Small intestine (tissue), 7 donors: ENCODE results near the gene CEP350. TPM values are rescaled to one million over a fixed set of nuclear protein-coding genes. Genes with fewer than 3 reads are reported as not detected.
"Not testable (repeated sequence)": the region's sequence is repeated elsewhere in the genome, so short reads cannot be mapped to it uniquely, and the experiment has no call there.

Experiments used
- DNase-seq, 2 donors: peaks; one replicate each; pipeline versions ENCODE4 v3.0.0 to v3.0.0-alpha.2; 2013
- FAIRE-seq: peaks from 2 replicates; lab custom pipeline; 2012; peaks lifted over from hg19 to GRCh38; lab: Jason Lieb, UNC
- H3K27ac ChIP-seq, 3 donors: one replicate each; pipeline ENCODE4 v1.5.1; 2013; ENCODE audit warnings: low read length in 2 of 3, mild to moderate bottlenecking in 2 of 3, control low read depth in 1 of 3, inconsistent platforms in 1 of 3, low read depth in 1 of 3, moderate library complexity in 1 of 3
- H3K27me3 ChIP-seq, 3 donors: one replicate each; pipeline ENCODE4 v1.6.1; 2013; ENCODE audit warnings: low read length in 3 of 3, inconsistent platforms in 1 of 3; ENCODE audit not compliant: control insufficient read depth in 3 of 3, insufficient read depth in 3 of 3
- H3K36me3 ChIP-seq, 3 donors: one replicate each; pipeline ENCODE4 v1.6.1; 2013; ENCODE audit warnings: low read length in 3 of 3, inconsistent platforms in 1 of 3, low read depth in 1 of 3, mild to moderate bottlenecking in 1 of 3, moderate library complexity in 1 of 3; ENCODE audit not compliant: control insufficient read depth in 3 of 3, insufficient read depth in 2 of 3
- H3K4me1 ChIP-seq, 3 donors: one replicate each; pipeline ENCODE4 v1.6.1; 2013; ENCODE audit warnings: low read length in 2 of 3, inconsistent platforms in 1 of 3, low read depth in 1 of 3, mild to moderate bottlenecking in 1 of 3, moderate library complexity in 1 of 3; ENCODE audit not compliant: control insufficient read depth in 3 of 3, insufficient read depth in 2 of 3
- H3K4me3 ChIP-seq, 3 donors: one replicate each; pipeline ENCODE4 v1.5.1; 2013; ENCODE audit warnings: low read length in 3 of 3, control low read depth in 1 of 3, inconsistent platforms in 1 of 3, low read depth in 1 of 3, mild to moderate bottlenecking in 1 of 3, moderate library complexity in 1 of 3
- H3K9me3 ChIP-seq, 2 donors: one replicate each; pipeline ENCODE4 v1.6.1; 2013; ENCODE audit warnings: low read depth in 1 of 2, low read length in 1 of 2; ENCODE audit not compliant: control insufficient read depth in 2 of 2, insufficient read depth in 1 of 2
- WGBS, 3 donors: extraction: QIAGEN DNeasy Blood & Tissue Kit; methylation state at CpG; one replicate each; pipeline ENCODE4 v1.1.7; 2013; 5-methylcytosine and 5-hydroxymethylcytosine counted together
- polyA plus RNA-seq, 4 donors: library from polyadenylated mRNA; stranded (reverse) in 3 of 4; unstranded in 1 of 4; fragments of 200-250 nt in 3 of 4; fragments of 120-200 nt in 1 of 4; gene quantifications; one replicate each; pipeline versions ENCODE4 v1.2.1 to v1.2.3, GENCODE V29; 2013
- donor health status: healthy with polysubstance abuse.
- donor health status: control.
- donor health status: control.
- donor health status: Bipolar disorder and iron deficiency.
- donor health status: healthy.

The CEP350 gene
- polyA plus RNA-seq, 4 donors: 5.9 to 53.2 (median 9.2) TPM

- H3K36me3 ChIP-seq: no peaks in the 10 kb centered on the region
- H3K4me3 ChIP-seq: peak overlapping the region; percentile 28 to 87 (median 65)
- H3K27me3 ChIP-seq: no peaks in the 10 kb centered on the region
- no peaks in the 10 kb centered on the region for H3K9me3 ChIP-seq
- H3K4me1 ChIP-seq: no peaks in the 10 kb centered on the region
- H3K27ac ChIP-seq: peak overlapping the region; percentile 93 to 94 (median 94)
- FAIRE-seq (no peak), DNase-seq (no peak)
- WGBS, 3 donors: 0 to 1% (median 1%) methylated on average over 19 of the region's 19 CpGs
Observed at GRCh38 chr1:179953974-179954492, 577 bp upstream of the CEP350 start.

- Histone ChIP-seq H3K27me3 (no peaks in the 10 kb centered on the region), H3K27ac (peak overlapping the region; percentile 93 to 94 (median 94)), H3K9me3 (no peaks in the 10 kb centered on the region), H3K4me3 (peak overlapping the region; percentile 65 to 87 (median 76)), H3K36me3 (no peaks in the 10 kb centered on the region), H3K4me1 (no peaks in the 10 kb centered on the region)
- DNase-seq (no peak), FAIRE-seq (no peak)
- WGBS, 3 donors: 0 to 1% (median 1%) methylated on average over 7 to 10 of the region's 10 CpGs
Observed at GRCh38 chr1:179955287-179955680, 674 bp downstream of the CEP350 start.

GRCh38 chr1:179955731-179956130, 1.1 kb downstream of the CEP350 start:
- WGBS, 3 donors: 1 to 4% (median 2%) methylated on average over 3 of the region's 3 CpGs
- FAIRE-seq: no peak
- no peaks in the 10 kb centered on the region for H3K9me3 ChIP-seq
- no peak for DNase-seq
- no peaks in the 10 kb centered on the region for H3K36me3 ChIP-seq
- H3K4me3 ChIP-seq: peak overlapping the region in 2 of 3 donors; percentile 65 to 87
- H3K27me3 ChIP-seq: no peaks in the 10 kb centered on the region
- H3K4me1 ChIP-seq: no peaks in the 10 kb centered on the region
- H3K27ac ChIP-seq: no peak overlapping the region

GRCh38 chr1:179958359-179958758, 3.7 kb downstream of the CEP350 start:
- H3K4me1 ChIP-seq: no peaks in the 10 kb centered on the region

GRCh38 chr1:179962168-179962567, 7.6 kb downstream of the CEP350 start:
- peaks cover 0 to 14% of the 10 kb centered on the region in 2 donors for H3K9me3 ChIP-seq
- H3K36me3 ChIP-seq, H3K4me1 ChIP-seq, H3K4me3 ChIP-seq, DNase-seq, FAIRE-seq, H3K27ac ChIP-seq, H3K27me3 ChIP-seq: not testable (repeated sequence)
- WGBS, 3 donors: 98 to 100% (median 98%) methylated on average over 8 of the region's 8 CpGs

More at GRCh38 chr1:179958359-179958758, 3.7 kb downstream of the CEP350 start:
- FAIRE-seq (no peak), DNase-seq (no peak)
- Histone ChIP-seq H3K27me3 (no peaks in the 10 kb centered on the region), H3K9me3 (peaks cover 0 to 5% of the 10 kb centered on the region in 2 donors), H3K36me3 (peaks cover 0 to 4% (median 0%) of the 10 kb centered on the region in 3 donors), H3K27ac (no peak overlapping the region), H3K4me3 (no peak overlapping the region)
- 87 to 96% (median 88%) methylated on average over 3 of the region's 3 CpGs for WGBS, 3 donors

GRCh38 chr1:179966551-179966950, 11.9 kb downstream of the CEP350 start:
- H3K4me3 ChIP-seq: no peak overlapping the region
- no peak overlapping the region for H3K27ac ChIP-seq
- no peaks in the 10 kb centered on the region for H3K4me1 ChIP-seq
- H3K36me3 ChIP-seq: peaks cover 0 to 11% (median 0%) of the 10 kb centered on the region in 3 donors
- no peaks in the 10 kb centered on the region for H3K27me3 ChIP-seq
- no peak for DNase-seq
- no peak for FAIRE-seq
- peaks cover 0 to 18% of the 10 kb centered on the region in 2 donors for H3K9me3 ChIP-seq

- DNase-seq: no peak
- Histone ChIP-seq H3K27ac (no peak overlapping the region), H3K4me3 (no peak overlapping the region), H3K4me1 (peaks cover 0 to 2% (median 0%) of the 10 kb centered on the region in 3 donors), H3K27me3 (no peaks in the 10 kb centered on the region), H3K36me3 (peaks cover 0 to 8% (median 0%) of the 10 kb centered on the region in 3 donors), H3K9me3 (peaks cover 0 to 13% of the 10 kb centered on the region in 2 donors)
- no peak for FAIRE-seq
- 93 to 97% (median 95%) methylated on average over 6 of the region's 6 CpGs for WGBS, 3 donors
Observed at GRCh38 chr1:179968284-179968993, 13.8 kb downstream of the CEP350 start.

GRCh38 chr1:179968994-179969919, 14.6 kb downstream of the CEP350 start:
- Histone ChIP-seq H3K4me3 (no peak overlapping the region), H3K27ac (peak overlapping the region in 1 of 3 donors; percentile 27), H3K36me3 (peaks cover 0 to 8% (median 0%) of the 10 kb centered on the region in 3 donors), H3K4me1 (peaks cover 0 to 2% (median 0%) of the 10 kb centered on the region in 3 donors), H3K27me3 (no peaks in the 10 kb centered on the region), H3K9me3 (peaks cover 0 to 13% of the 10 kb centered on the region in 2 donors)
- WGBS, 3 donors: 73 to 81% (median 76%) methylated on average over 8 of the region's 8 CpGs
- FAIRE-seq (no peak), DNase-seq (no peak)
